Mesodermal cell (in vitro differentiated cells): ENCODE results near the gene MYO1C.
"Not testable (repeated sequence)": the region's sequence is repeated elsewhere in the genome, so short reads cannot be mapped to it uniquely, and the experiment has no call there.

Experiments used
- H3K27ac ChIP-seq: 2 replicates; pipeline ENCODE4 v1.7.0; 2013; ENCODE audit warnings: mild to moderate bottlenecking, low read depth, low read length, moderate library complexity; ENCODE audit not compliant: severe bottlenecking
- H3K36me3 ChIP-seq: 2 replicates; pipeline ENCODE4 v1.7.1; 2013; ENCODE audit warnings: mild to moderate bottlenecking, low read length, moderate library complexity; ENCODE audit not compliant: control insufficient read depth, insufficient read depth
- H3K4me1 ChIP-seq: one replicate; pipeline ENCODE4 v1.7.1; 2013; ENCODE audit warnings: mild to moderate bottlenecking, low read length; ENCODE audit not compliant: insufficient read depth, control insufficient read depth, poor library complexity, severe bottlenecking
- H3K4me3 ChIP-seq: 2 replicates; pipeline ENCODE4 v1.7.0; 2013; ENCODE audit warnings: low read length, control low read depth, mild to moderate bottlenecking; ENCODE audit not compliant: insufficient read depth, poor library complexity, severe bottlenecking; ENCODE audit errors: extremely low read depth
- H3K9me3 ChIP-seq: 2 replicates; pipeline ENCODE4 v1.7.1; 2013; ENCODE audit warnings: mild to moderate bottlenecking, low read length, moderate library complexity; ENCODE audit not compliant: control insufficient read depth
- WGBS, 2 experiments: methylation state at CpG; one replicate each; pipeline ENCODE4 v1.1.5; 2013; ENCODE audit warnings: missing lambda C conversion rate in 2 of 2; ENCODE audit not compliant: insufficient coverage in 2 of 2; 5-methylcytosine and 5-hydroxymethylcytosine counted together

Gene MYO1C

DNA sequence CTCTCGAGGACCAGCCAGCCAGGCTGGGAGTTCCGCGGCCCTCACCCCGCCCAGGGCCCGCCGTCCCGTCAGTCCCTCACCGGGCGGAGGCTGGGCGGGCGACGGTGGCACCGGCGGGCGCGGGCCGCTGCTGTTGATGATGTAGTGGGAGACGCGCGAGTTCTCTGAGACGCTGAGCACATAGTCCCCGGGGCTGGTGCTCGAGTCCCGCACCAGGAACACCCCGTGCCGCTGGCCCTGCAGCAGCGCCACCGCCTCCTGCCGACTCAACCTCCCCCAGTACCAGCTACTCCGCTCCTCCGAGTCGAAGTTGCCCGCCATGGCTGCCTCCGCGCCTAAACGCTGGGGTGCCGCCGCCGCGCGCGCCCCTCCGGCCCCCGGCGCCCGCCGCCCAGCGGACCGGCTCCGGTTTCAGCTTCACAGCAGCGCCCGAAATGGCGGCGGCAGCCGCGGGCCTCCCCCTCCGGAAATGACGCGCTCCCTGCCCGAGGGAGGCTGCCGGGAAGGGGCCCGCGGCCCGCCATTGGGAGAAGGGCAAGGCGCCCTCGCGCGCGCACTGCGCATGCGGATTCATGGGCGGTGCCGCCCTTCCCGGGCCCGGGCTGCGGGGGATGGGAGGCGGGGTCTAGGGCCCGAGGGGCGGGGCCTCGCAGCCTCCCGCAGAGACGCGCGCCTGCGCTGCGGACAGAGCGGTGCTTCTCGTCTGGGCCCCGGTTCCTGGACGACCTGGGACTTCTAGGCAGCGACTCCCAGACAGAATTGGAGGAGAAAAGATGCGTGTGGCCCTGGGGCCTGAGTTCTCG, 36.5 kb downstream of the MYO1C start, which contains the start of gene CRK:
CRK (minus strand) TSS at position 436 of the 803 bp plus-strand sequence; CDS start at position 321, 115 bp downstream.
- Histone ChIP-seq H3K4me3 (peak within 1 kb of the TSS; percentile 98), H3K27ac (peak within 1 kb of the TSS; percentile 92), H3K4me1 (peaks cover 4% of the 10 kb centered on the region), H3K9me3 (no peaks in the 10 kb centered on the region), H3K36me3 (peaks cover 35% of the 10 kb centered on the region)
- WGBS, 2 experiments = 1% methylated on average over 62 to 66 of the region's 93 CpGs

DNA sequence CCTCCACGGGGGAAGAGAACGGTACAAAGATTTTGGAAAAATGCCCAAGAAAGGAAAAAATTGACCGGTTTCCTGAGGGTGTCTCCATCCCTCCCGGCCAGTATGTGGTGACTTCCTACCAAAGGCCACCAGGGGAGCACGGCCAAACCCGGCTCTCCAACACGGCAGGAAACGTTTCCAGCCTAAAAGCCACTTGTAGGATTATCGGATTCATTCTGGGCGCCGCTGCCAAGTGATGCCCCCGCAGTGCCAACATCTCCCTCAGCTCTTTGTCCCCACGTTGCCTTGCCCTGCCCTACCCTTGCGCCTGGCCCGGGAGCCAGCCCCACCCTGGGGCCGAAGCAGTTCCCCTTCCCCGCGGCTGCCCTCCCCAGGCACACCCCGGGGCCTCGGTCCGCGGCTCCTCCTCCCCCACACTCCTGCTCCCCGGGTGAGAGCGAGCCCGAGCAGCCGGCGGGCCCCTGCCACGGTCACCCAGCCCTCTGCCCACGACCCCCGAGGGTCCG, 37.1 kb downstream of the MYO1C start:
- peak overlapping the region; percentile 92 for H3K27ac ChIP-seq
- peaks cover 4% of the 10 kb centered on the region for H3K4me1 ChIP-seq
- H3K9me3 ChIP-seq = no peaks in the 10 kb centered on the region
- WGBS, 2 experiments = 0 to 1% methylated on average over 21 to 22 of the region's 31 CpGs
- H3K36me3 ChIP-seq = peaks cover 42% of the 10 kb centered on the region
- H3K4me3 ChIP-seq = peak overlapping the region; percentile 98

DNA sequence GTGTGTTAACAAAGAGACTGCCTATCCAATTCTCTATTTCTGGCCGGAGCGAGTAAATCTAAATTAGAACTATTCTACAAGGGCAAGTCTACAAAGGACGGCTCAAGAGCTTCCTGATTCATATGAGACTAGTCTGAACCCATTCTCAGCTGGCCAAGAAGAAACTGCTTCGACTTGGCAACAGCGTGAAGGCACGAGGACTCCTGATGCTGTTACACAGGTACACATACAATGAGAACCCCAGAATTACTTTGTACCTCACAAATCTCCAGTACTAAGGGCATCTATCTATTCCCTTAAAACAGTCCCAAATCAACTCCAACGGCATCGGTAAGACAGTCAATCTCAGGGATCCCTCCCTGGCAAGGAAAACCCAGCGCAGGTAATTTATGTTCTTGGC, 37.9 kb downstream of the MYO1C start:
- peaks cover 50% of the 10 kb centered on the region for H3K36me3 ChIP-seq
- H3K9me3 ChIP-seq = no peaks in the 10 kb centered on the region
- 78 to 82% methylated on average over 9 of the region's 9 CpGs for whole genome bisulfite sequencing, 2 experiments
- H3K27ac ChIP-seq = no peak overlapping the region
- H3K4me3 ChIP-seq = peak overlapping the region; percentile 98
- H3K4me1 ChIP-seq = peaks cover 4% of the 10 kb centered on the region

DNA sequence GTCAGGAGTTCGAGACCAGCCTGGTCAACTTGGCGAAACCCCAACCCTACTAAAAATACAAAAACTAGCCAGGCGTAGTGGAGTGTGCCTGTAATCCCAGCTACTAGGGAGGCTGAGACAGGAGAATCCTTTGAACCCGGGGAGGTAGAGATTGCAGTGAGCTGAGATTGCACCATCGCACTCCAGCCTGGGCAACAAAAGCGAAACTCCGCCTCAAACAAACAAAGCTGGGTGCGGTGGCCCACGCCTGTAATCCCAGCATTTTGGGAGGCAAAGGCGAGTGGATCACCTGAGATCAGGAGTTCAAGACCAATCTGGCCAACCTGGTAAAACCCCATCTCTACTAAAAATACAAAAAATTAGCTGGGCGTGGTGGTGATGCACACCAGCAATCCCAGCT, 38.8 kb downstream of the MYO1C start:
- peaks cover 58% of the 10 kb centered on the region for H3K36me3 ChIP-seq
- H3K4me1 ChIP-seq, H3K4me3 ChIP-seq, H3K27ac ChIP-seq, H3K9me3 ChIP-seq: not testable (repeated sequence)
- 92 to 95% methylated on average over 8 to 9 of the region's 11 CpGs for WGBS, 2 experiments

DNA sequence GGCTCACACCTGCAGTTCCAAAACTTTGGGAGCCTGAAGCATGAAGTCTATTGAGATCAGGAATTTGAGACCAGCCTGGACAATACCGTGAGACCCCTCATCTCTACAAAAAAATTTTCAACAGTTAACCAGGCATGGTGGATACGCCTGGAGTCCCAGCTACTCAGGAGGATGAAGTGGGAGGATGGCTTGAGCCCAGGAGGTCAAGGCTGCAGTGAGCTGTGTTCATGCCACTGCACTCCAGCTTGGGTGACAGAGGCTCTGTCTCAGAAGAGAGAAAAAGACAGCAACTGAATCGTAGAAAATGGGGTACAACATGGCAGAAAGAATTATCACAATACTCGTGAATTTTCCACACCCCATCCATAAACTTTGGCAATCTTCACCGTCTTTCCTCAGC, 39.6 kb downstream of the MYO1C start:
- Histone ChIP-seq H3K9me3 (no peaks in the 10 kb centered on the region), H3K4me1 (peaks cover 8% of the 10 kb centered on the region), H3K4me3 (no peak overlapping the region), H3K36me3 (peaks cover 66% of the 10 kb centered on the region), H3K27ac (no peak overlapping the region)
- WGBS, 2 experiments = 90 to 93% methylated on average over 1 to 3 of the region's 5 CpGs

DNA sequence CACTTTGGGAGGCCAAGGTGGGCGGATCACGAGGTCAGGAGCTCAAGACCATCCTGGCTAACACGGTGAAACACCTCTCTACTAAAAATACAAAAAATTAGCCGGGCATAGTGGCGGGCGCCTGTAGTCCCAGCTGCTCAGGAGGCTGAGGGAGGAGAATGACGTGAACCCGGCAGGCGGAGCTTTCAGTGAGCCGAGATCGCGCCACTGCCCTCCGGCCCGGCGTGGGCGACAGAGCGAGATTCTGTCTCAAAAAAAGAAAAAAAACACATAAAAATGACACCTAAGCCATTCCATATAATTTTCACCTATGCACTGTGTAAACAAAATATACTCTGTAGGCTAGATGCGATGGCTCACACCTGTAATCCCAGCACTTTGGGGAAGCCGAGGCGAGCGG, 42.2 kb downstream of the MYO1C start:
- H3K9me3 ChIP-seq, H3K27ac ChIP-seq, H3K4me3 ChIP-seq: not testable (repeated sequence)
- H3K4me1 ChIP-seq = peaks cover 11% of the 10 kb centered on the region
- peaks cover 87% of the 10 kb centered on the region for H3K36me3 ChIP-seq
- WGBS, 2 experiments = 87 to 99% methylated on average over 9 to 21 of the region's 21 CpGs

DNA sequence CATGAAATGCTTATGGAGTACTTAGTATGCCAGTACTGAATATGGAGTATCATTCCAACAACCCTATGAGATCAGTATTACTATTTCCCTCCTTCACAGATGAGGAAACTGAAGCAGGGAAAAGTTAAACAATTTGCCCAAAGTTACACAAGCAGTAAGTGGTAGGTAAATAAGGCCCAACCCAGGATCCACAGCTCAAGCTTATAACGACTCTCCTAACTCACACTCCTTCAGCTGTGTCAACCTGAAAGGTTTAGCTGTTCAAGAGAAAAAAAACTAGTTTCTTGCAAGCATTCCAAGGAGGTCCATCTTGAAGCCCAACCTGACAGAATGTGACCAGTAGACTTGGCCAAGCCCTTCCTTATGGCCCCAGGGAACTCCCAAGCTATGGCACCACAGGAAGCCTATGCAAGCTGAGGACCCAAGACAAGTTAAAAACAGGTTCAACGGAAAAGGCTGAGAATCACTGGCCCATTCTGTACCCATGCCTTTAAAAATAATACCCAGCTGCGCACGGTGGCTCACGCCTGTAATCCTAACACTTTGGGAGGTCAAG, 43.0 kb downstream of the MYO1C start:
- Histone ChIP-seq H3K9me3 (no peaks in the 10 kb centered on the region), H3K4me3 (no peak overlapping the region), H3K27ac (no peak overlapping the region), H3K36me3 (peaks cover 86% of the 10 kb centered on the region), H3K4me1 (peaks cover 8% of the 10 kb centered on the region)
- 92 to 94% methylated on average over 2 to 4 of the region's 5 CpGs for WGBS, 2 experiments

DNA sequence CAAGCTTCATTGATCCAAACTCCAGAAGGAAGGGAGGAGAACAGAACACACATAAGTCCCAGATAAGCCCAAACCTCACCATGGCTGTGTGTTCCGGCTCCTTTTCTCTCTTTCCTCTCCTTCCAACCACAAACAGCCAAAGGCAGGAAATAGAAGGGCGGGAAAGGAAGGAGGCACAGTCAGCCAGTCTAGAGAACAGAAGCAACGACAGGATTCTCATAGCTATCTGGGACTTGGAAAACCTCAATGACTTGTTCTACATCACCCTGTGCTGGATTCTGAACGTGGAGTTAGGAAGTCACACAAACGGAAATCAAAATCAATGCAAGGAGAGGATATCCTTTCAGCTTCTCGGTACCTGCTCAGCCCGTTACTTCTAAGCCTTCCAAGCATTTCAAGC, 45.4 kb downstream of the MYO1C start:
- Histone ChIP-seq H3K9me3 (no peaks in the 10 kb centered on the region), H3K4me1 (peaks cover 7% of the 10 kb centered on the region), H3K27ac (peak overlapping the region; percentile 50), H3K36me3 (peaks cover 84% of the 10 kb centered on the region), H3K4me3 (no peak overlapping the region)
- 82 to 86% methylated on average over 5 to 7 of the region's 7 CpGs for WGBS, 2 experiments

DNA sequence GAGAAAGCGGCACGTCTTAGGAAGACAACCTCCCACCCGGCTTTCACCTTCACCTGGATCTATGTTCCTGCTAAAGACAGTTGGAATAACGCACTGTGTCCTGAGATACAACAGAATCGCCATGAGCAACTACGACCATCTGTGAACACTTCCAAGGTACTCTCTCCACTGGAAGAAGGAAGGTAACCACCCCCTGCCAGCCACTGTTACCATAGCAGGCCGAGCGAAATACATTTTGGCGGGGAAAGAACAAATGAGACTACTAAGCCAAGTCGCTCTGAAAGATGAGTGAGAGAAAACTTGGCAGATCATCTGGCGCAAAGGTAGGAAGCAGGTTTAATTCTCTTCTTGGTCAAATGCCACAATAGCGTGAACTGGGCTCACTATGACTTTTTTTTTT, 46.3 kb downstream of the MYO1C start:
- H3K4me3 ChIP-seq = no peak overlapping the region
- H3K4me1 ChIP-seq = peaks cover 7% of the 10 kb centered on the region
- peaks cover 86% of the 10 kb centered on the region for H3K36me3 ChIP-seq
- no peak overlapping the region for H3K27ac ChIP-seq
- no peaks in the 10 kb centered on the region for H3K9me3 ChIP-seq
- 94 to 97% methylated on average over 11 to 12 of the region's 12 CpGs for WGBS, 2 experiments

DNA sequence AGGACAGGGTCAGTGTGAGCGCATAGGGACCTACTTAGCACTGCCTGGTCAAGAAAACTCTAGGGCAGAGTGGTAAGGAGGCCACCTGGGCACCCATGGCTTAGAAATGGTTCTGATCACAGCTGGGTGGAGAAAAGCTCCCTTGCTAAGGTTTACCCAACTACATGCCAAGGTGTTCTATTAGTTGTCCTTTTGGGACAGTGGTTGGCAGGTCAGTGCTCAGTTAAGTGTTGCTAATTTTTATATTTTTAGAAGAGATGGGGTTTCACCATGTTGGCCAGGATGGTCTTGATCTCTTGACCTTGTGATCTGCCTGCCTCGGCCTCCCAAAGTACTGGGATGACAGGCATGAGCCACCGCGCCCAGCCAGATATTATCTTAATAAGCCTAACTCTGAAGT, 46.8 kb downstream of the MYO1C start:
- H3K27ac ChIP-seq, H3K4me3 ChIP-seq, H3K4me1 ChIP-seq, H3K9me3 ChIP-seq: not testable (repeated sequence)
- peaks cover 86% of the 10 kb centered on the region for H3K36me3 ChIP-seq
- 95 to 98% methylated on average over 4 of the region's 4 CpGs for WGBS, 2 experiments

DNA sequence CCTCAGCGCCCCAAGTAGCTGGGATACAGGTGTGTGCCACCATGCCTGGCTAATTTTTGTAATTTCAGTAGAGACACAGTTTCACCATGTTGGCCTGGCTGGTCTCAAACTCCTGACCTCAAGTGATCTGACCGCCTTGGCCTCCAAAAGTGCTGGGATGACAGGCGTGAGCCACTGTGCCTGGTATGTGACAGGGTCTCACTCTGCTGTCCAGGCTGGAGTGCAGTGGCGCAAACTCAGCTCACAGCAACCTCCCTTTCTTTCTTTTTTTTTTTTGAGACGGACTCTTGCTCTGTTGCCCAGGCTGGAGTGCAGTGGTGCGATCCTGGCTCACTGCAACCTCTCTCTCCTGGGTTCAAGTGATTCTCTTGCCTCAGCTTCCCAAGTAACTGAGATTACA, 49.8 kb downstream of the MYO1C start:
- H3K27ac ChIP-seq, H3K4me3 ChIP-seq, H3K9me3 ChIP-seq: not testable (repeated sequence)
- WGBS, 2 experiments = 100% methylated on average over 3 to 6 of the region's 6 CpGs
- Histone ChIP-seq H3K36me3 (peaks cover 75% of the 10 kb centered on the region), H3K4me1 (peaks cover 17% of the 10 kb centered on the region)
